CD1c-positive myeloid dendritic cell (primary cell): Measurements from ENCODE around the gene TMOD1.
A peak's percentile ranks its signal among the peaks of the same experiment; 100 is the strongest.

Source experiments
- DNase-seq: peaks from one replicate; pipeline ENCODE4 v3.0.0-alpha.2; 2016; ENCODE audit errors: extremely low spot score

TMOD1 gene

GRCh38 chr9:97632985-97633858, 131.8 kb downstream of the TMOD1 start, which contains the start of the genes NCBP1 and TSTD2:
TSS of gene NCBP1 (plus strand) at chr9:97633821. CDS start at chr9:97633882, 61 bp downstream.
TSS of gene TSTD2 (minus strand) at chr9:97633368. CDS start at chr9:97627562, 5,806 bp downstream.
- DNase-seq, result peak; percentile 99

GRCh38 chr9:97633859-97634490, 132.5 kb downstream of the TMOD1 start:
- DNase-seq, result peak; percentile 3

- no peak for DNase-seq
Measured at GRCh38 chr9:97635026-97635425, 133.6 kb downstream of the TMOD1 start.

GRCh38 chr9:97636903-97637302, 135.4 kb downstream of the TMOD1 start:
- DNase-seq, result no peak

- no peak for DNase-seq
Measured at GRCh38 chr9:97638666-97639065, 137.2 kb downstream of the TMOD1 start.

GRCh38 chr9:97640325-97640724, 138.9 kb downstream of the TMOD1 start:
- no peak for DNase-seq

GRCh38 chr9:97645720-97646119, 144.3 kb downstream of the TMOD1 start:
- DNase-seq, result no peak

- no peak for DNase-seq
Measured at GRCh38 chr9:97647996-97648395, 146.5 kb downstream of the TMOD1 start.
